ENCODE results near the gene MYCN.
"Not testable (repeated sequence)": the region's sequence is repeated elsewhere in the genome, so short reads cannot be mapped to it uniquely, and the experiment has no call there.

Gene MYCN

DNA sequence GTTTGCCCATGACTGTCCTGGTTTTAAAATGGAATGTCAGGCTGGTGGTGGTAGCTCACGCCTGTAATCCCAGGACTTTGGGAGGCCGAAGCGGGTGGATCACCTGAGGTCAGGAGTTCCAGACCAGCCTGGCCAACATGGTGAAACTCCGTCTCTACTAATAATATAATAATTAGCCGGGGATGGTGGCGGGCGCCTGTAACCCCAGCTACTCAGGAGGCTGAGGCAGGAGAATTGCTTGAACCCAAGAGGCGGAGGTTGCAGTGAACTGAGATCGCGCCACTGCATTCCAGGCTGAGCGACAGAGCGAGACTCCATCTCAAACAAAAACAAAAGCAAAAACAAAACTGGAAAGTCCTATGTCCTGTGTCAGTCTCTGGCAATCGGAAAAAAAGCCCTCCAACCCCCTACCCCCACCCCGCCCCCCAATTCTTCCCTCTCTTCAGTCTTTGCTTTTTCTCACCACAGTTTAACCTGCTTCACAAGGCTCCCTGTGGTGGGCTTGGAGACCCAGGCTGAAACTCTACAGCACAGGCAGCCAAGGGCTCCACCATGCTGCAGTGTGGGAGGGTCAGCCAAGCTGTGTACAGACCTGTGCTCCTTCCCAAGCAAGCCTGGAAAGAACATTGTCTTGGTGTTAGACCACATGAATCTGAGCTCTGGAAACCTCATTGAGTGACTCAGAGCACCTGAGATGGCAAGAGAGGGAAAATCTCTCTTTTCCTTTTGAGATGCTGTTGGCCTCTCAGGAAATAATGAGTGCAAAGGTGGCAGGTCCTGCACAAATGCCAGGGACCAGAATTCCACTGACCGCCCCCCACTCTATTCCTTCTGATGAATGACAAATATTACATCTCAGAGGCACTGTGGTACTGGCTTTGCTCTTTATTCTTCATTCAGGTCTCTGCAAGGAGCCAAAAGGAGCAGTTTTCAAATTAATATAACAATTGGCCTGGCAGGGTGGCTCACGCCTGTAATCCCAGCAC lies 16.7 kb downstream of the MYCN start:
- no peak for DNase-seq (ENCODE audit: extremely low read depth in 1 of 2, low read depth in 1 of 2)

DNA sequence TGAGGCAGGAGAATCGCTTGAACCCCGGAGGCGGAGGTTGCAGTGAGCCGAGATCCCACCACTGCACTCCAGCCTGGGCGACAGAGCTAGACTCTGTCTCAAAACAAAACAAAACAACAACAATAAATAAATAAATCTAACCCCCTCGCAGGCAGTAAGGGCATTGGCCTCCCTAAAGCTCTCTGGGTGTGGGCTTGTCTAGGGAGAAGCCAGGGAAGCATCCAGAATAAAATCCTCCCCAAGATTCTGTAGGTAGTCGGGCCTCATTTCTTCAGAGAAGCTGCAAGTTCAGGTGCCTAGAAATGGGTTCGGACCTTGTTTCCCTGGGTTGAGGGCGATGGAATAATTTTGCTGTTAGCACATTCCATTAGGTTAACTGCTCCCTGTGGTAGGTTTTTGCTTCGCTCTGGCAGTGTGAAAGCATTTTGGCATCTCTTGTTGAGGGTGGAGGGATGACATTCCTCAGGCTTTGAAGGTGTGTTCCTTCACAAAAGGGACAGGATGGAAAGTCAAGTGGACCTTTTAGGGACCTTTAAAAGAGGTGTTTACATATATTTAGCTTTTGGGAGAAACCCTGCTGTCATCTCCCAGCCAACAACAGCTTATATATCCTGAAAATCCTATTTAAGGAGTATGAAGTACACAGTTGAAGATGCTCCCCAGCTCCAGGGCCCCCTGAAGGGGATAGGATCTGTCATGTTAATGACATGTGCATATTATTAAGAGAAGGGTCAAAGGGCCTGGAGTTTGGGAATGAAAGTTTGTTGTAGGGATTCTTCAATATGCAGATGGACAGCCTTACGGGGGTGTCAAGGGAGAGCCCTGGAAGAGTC lies 17.7 kb downstream of the MYCN start:
- no peak for DNase-seq (ENCODE audit: extremely low read depth in 1 of 2, low read depth in 1 of 2)

- DNase-seq (ENCODE audit: extremely low read depth in 1 of 2, low read depth in 1 of 2), result no peak
Measured at GRCh38 chr2:15959331-15960153, 19.2 kb downstream of the MYCN start.

DNA sequence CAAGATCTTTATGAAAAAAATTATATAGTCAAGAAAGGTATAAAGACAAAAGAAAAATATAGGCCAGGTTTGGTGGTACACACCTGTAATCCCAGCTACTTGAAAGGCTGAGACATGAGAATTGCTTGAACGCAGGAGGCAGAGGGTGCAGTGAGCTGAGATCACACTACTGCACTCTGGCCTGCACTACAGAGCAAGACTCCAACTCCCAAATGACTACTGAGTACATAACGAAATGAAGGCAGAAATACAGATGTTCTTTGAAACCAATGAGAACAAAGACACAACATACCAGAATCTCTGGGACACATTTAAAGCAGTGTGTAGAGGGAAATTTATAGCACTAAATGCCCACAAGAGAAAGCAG lies 19.8 kb downstream of the MYCN start:
- not testable (repeated sequence) for DNase-seq (ENCODE audit: extremely low read depth in 1 of 2, low read depth in 1 of 2)

DNA sequence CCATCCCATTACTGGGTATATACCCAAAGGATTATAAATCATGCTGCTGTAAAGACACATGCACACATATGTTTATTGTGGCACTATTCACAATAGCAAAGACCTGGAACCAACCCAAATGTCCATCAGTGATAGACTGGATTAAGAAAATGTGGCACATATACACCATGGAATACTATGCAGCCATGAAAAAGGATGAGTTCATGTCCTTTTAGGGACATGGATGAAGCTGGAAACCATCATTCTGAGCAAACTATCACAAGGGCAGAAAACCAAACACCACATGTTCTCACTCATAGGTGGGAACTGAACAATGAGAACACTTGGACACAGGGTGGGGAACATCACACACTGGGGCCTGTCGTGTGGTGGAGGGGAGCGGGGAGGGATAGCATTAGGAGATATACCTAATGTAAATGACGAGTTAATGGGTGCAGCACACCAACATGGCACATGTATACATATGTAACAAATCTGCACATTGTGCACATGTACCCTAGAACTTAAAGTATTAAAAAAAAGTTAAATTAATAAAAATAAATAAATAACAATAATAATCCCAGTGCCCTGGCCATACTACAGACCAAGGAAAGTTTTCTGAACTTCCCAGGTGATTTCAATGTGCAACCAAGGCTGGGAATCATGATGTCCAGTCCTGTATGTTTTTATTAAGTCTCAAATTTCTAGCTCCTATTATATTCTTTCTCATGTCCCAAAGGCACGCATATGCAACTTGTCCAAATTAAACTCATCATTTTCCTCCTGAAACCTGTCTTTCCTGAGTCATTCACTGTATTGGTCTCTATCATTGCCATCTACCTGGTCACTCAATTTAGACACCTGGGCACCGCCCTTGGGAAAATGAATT lies 23.0 kb downstream of the MYCN start:
- DNase-seq (ENCODE audit: extremely low read depth in 1 of 2, low read depth in 1 of 2), result not testable (repeated sequence)

GRCh38 chr2:15963977-15964670 lies 23.8 kb downstream of the MYCN start:
- DNase-seq (ENCODE audit: extremely low read depth in 1 of 2, low read depth in 1 of 2), result no peak

DNA sequence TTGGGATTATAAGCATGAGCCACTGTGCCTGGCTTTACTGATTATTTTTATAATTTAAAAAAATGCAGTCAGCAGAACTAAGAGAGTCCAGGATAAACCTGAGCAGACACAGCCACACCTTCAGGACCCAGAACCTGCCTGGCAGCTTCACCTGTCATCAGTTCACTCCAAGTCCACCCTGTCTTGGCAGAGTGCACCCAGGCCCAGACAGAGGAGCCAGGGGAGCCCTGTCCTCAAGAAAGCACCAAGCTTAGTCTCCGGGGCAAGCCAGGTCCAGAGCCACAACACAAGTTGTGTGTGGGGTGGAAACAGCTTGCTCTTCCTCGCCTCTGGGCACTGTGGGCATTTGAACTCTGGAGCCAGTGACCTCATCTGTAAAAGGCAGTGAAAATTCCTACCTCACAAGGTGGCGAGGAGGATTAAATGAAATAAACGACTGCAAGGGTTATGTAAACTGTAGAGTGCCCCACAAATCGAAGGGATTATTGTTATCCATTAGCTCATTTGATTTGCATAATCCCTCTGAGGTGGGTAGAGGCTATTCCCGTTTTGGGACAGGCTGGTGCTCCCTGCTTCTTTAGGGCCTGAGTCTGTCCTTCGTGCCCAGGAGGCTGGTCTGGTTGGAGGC lies 24.7 kb downstream of the MYCN start:
- DNase-seq (ENCODE audit: extremely low read depth in 1 of 2, low read depth in 1 of 2), result no peak

DNA sequence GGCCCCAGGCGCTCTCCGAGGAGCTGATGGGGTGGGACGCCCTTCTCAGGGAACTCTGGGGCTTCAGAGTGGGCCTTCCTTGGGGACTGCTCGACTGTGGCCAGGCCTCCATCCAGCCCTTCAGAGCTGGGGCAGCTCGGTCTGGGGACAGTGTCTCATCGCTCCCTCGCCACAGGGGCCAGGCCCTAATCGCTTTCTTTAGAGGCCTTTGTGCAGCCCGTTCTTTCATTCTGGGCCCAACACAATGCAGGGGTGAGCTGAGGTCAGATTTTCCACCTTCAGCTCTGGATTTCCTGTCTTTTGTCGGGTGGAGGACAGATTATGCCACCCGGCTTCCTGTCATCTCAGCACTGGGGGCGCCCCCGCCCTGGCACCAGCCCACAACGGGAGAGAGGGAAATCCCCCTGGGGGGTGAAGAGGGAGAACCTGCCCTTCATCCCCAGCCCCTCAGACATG lies 25.2 kb downstream of the MYCN start:
- DNase-seq (ENCODE audit: extremely low read depth in 1 of 2, low read depth in 1 of 2), result peak in 1 of 2 donors; percentile 11

DNA sequence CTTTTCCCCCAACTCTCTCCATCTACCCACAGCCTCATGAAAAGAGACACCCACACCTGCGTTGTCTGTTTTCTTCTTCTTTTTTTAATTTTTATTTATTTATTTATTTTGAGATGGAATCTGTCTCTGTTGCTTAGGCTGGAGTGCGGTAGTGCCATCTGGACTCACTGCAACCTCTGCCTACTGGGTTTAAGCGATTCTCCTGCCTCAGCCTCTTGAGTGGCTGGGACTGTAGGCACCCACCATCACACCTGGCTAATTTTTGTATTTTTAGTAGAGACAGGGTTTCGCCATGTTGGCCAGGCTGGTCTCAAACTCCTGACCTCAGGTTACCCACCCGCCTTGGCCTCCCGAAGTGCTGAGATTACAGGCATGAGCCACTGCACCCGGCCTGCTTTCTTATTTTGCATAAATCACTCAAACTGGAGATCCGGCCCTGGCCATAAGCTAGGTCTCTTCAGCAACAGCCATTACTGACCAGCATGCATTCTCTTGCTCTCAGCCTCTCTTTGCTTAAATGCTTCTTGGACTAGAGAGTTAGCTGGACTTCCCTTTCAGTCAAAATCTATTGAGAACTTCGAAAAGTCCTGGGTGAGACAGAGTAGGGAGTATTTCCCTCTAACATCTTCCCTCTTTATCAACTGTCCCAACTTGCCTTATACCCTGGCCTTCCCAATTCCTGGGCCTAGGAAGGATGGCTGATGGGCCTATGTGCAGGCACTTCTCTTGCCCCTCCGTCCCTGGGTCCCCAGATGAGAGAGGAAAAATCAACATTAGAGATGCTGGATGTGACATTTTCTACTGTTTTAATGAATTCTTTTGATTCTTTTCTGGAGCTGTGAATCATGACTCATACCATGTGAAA lies 27.3 kb downstream of the MYCN start:
- DNase-seq (ENCODE audit: extremely low read depth in 1 of 2, low read depth in 1 of 2), result no peak

GRCh38 chr2:15968280-15969178 lies 28.2 kb downstream of the MYCN start:
- DNase-seq (ENCODE audit: extremely low read depth in 1 of 2, low read depth in 1 of 2), result no peak

GRCh38 chr2:15969214-15969613 lies 28.9 kb downstream of the MYCN start:
- DNase-seq (ENCODE audit: extremely low read depth in 1 of 2, low read depth in 1 of 2), result no peak

DNA sequence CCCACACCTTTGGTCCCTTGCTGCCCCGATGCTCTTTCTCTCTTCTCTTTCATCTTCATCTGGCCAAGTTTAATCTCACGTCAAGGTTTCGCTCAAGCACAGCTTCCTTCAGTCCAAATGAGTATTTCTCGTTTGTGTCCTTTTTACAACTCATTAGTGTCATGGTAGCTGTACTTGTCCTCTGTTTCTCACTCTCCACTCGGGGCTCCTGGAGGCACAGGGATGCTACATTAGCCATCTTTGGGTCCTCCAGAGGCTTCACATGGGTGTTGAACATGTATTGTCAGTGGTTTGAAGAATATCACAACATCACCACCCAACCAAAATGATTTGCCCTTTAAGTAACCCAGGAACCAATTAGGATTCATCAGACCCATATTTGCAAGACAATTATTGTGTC lies 30.4 kb downstream of the MYCN start:
- no peak for DNase-seq (ENCODE audit: extremely low read depth in 1 of 2, low read depth in 1 of 2)

- no peak for DNase-seq (ENCODE audit: extremely low read depth in 1 of 2, low read depth in 1 of 2)
Measured at GRCh38 chr2:15971351-15971750, 31.0 kb downstream of the MYCN start.

DNA sequence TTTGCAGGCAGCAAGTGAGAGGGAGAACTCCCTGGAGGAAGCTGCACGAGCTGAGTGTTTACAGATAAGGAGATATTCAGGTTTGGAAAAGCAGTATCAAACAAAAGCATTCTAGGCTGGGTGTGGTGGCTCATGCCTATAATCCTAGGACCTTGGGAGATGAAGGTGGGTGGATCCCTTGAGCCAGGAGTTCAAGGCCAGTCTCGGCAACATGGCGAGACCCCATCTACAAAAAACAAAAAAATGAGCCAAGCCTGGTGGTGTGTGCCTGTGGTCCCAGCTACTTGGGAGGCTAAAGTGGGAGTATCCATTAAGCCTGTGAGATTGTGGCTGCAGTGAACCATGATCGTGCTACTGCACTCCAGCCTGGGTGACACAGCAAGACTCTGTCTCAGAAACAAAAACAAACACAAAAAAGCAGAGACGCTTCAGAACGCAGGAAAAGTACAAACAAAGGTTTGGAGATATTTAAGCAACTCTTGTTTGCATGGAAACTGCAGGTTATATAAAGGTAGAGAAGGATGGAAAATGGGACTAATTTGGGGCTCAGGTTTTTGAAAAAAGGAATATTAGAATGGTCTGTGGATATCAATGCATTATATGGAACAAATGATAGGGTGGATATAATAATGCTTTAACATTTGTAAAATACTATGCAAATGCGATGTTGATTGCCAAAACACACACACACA lies 31.6 kb downstream of the MYCN start:
- no peak for DNase-seq (ENCODE audit: extremely low read depth in 1 of 2, low read depth in 1 of 2)

DNA sequence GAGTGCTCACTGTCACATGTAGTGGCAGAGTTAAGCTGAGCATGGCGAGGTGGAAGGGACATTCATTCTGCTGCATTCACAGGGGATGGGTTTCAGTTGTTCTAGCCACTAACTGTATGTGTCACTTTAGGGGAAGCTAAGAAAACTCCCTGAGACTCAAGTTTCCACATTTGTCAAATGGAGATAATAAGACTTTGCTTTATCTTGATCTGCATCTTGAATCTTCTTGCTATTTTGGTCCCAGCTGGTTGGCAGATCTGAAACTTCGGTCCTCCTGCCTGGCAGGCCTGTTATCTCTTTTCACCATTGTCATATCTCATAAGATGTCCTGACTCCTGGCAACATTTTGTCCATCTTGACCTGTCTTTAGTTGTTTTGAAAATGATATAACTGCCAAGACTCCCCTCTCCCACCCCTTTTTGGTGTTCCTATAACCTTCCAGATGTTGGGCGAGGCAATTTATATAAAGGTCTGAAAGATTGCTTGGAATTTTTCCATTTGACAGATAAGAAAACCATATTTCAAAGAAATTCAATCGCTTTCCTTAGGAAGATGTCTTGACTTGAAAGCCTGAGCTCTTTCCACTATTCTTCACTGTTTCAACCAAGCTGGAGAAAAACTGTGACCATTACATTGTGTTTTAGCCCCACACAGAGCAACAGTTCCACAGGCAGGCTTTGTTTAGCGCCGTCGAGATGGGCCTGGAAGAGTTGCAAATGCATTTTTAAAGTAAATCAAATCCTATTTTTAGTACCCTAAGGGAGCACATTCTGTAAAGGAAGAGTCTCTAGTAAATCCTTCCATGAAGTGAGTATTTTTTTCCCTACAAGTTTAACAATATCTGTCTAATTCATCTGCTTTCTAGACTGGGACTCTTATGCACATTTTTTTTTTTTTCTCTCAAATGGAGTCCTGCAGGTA lies 33.4 kb downstream of the MYCN start:
- no peak for DNase-seq (ENCODE audit: extremely low read depth in 1 of 2, low read depth in 1 of 2)
